K562 (cell line): ENCODE measurements around the gene GALK2. TPM values are rescaled to one million over a fixed set of nuclear protein-coding genes. Genes with fewer than 3 reads are reported as not detected.

ENCODE experiments used
- ARHGAP35 ChIP-seq: fragments of 450-650 bp; IDR thresholded peaks from 2 replicates; pipeline ENCODE4 v1.6.1; 2018; ENCODE audit not compliant: partially characterized antibody
- ATF6 ChIP-seq: sonication (generic); formaldehyde crosslinking; IDR thresholded peaks from 2 replicates; pipeline ENCODE4 v1.4.0; 2020; ENCODE audit warnings: mild to moderate bottlenecking, missing genetic modification reagents
- CBX2 ChIP-seq: fragments of 200-600 bp; sonication (generic); IDR thresholded peaks from one replicate; pipeline ENCODE4 v1.6.1; 2012; ENCODE audit warnings: mild to moderate bottlenecking, low read length, inconsistent platforms; ENCODE audit not compliant: insufficient read depth, poor library complexity, severe bottlenecking
- CREB3 ChIP-seq: fragments of 450-650 bp; conservative IDR thresholded peaks from 2 replicates; pipeline ENCODE4 v1.6.1; 2016; ENCODE audit warnings: missing genetic modification characterization, low read depth, mild to moderate bottlenecking, missing compliant biosample characterization, moderate library complexity
- EHMT2 ChIP-seq: fragments of 450-650 bp; IDR thresholded peaks from 2 replicates; pipeline ENCODE4 v1.6.1; 2018; ENCODE audit warnings: antibody characterized with exemption
- EP300 ChIP-seq: IDR thresholded peaks from 2 replicates; pipeline ENCODE4 v1.6.1; 2012; ENCODE audit warnings: low read length, improper control_type of control experiment
- FOXJ3 ChIP-seq: sonication (generic); formaldehyde crosslinking; IDR thresholded peaks from 2 replicates; pipeline ENCODE4 v1.4.0; 2020; ENCODE audit warnings: mild to moderate bottlenecking, missing genetic modification reagents
- MECOM ChIP-seq: fragments of 250-450 bp; sonication (Bioruptor Pico); IDR thresholded peaks from 2 replicates; pipeline ENCODE4 v1.8.0; 2022; ENCODE audit warnings: inconsistent platforms
- RBM34 ChIP-seq: fragments of 200-400 bp; formaldehyde crosslinking; IDR thresholded peaks from 2 replicates; pipeline ENCODE4 v1.6.1; 2018; ENCODE audit warnings: low read length, borderline replicate concordance; ENCODE audit not compliant: insufficient read depth
- RUNX1 ChIP-seq: sonication (generic); IDR thresholded peaks from 2 replicates; pipeline ENCODE4 v1.6.1; 2016; ENCODE audit warnings: antibody characterized with exemption, low read depth
- SFPQ ChIP-seq: fragments of 200-400 bp; formaldehyde crosslinking; IDR thresholded peaks from 2 replicates; pipeline ENCODE4 v1.6.1; 2017; ENCODE audit warnings: mild to moderate bottlenecking, low read depth, low read length, moderate library complexity
- SMARCB1 ChIP-seq: IDR thresholded peaks from 2 replicates; pipeline ENCODE4 v1.6.1; 2011; ENCODE audit warnings: improper control_type of control experiment, low read depth; ENCODE audit not compliant: insufficient read length
- STAT5A ChIP-seq: IDR thresholded peaks from 2 replicates; pipeline ENCODE4 v1.6.1; 2012; ENCODE audit warnings: low read length, inconsistent platforms, borderline replicate concordance
- TCF7L2 ChIP-seq: fragments of 150-350 bp; IDR thresholded peaks from 2 replicates; pipeline ENCODE4 v1.6.1; 2016; ENCODE audit warnings: low read depth, mild to moderate bottlenecking, low read length, moderate library complexity
- TEAD1 ChIP-seq, 2 experiments: fragments of 450-650 bp in 1 of 2; sonication (generic) in 1 of 2; formaldehyde crosslinking; IDR thresholded peaks; 2 replicates each; pipeline versions ENCODE4 v1.4.0 to v1.8.0; 2020 to 2022; ENCODE audit warnings: mild to moderate bottlenecking in 2 of 2, missing genetic modification reagents in 1 of 2
- TFE3 ChIP-seq: fragments of 450-650 bp; formaldehyde crosslinking; IDR thresholded peaks from 2 replicates; pipeline ENCODE4 v1.4.0; 2020; ENCODE audit warnings: mild to moderate bottlenecking, mixed read lengths
- YBX1 ChIP-seq: fragments of 450-650 bp; IDR thresholded peaks from 2 replicates; pipeline ENCODE4 v1.7.1; 2016; ENCODE audit warnings: mild to moderate bottlenecking
- ZC3H11A ChIP-seq: IDR thresholded peaks from 2 replicates; pipeline ENCODE4 v1.6.1; 2012; ENCODE audit warnings: low read depth, low read length, improper control_type of control experiment
- ZNF232 ChIP-seq: sonication (generic); formaldehyde crosslinking; IDR thresholded peaks from 2 replicates; pipeline ENCODE4 v1.8.0; 2022; ENCODE audit warnings: mild to moderate bottlenecking, missing genetic modification reagents
- ZNF41 ChIP-seq: fragments of 250-450 bp; sonication (Bioruptor Pico); conservative IDR thresholded peaks from 2 replicates; pipeline ENCODE4 v1.4.0; 2020; ENCODE audit warnings: mild to moderate bottlenecking
- ZNF551 ChIP-seq: fragments of 250-450 bp; sonication (Bioruptor Pico); IDR thresholded peaks from 2 replicates; pipeline ENCODE4 v1.5.0; 2021; ENCODE audit warnings: mild to moderate bottlenecking, moderate library complexity
- ZNF586 ChIP-seq: fragments of 450-650 bp; formaldehyde crosslinking; conservative IDR thresholded peaks from 2 replicates; pipeline ENCODE4 v1.4.0; 2020; ENCODE audit warnings: mild to moderate bottlenecking, moderate library complexity
- ZSCAN29 ChIP-seq: fragments of 450-650 bp; IDR thresholded peaks from 2 replicates; pipeline ENCODE4 v1.6.1; 2017
- ZSCAN32 ChIP-seq: fragments of 450-650 bp; formaldehyde crosslinking; IDR thresholded peaks from 2 replicates; pipeline ENCODE4 v1.4.0; 2020; ENCODE audit warnings: mild to moderate bottlenecking, moderate library complexity
- polyA plus RNA-seq, 8 experiments: library from polyadenylated mRNA; depleted of rRNA in 4 of 8; stranded (reverse) in 5 of 8; unstranded in 3 of 8; fragments of >200 nt; fragmentation: Nextera tagmentation in 2 of 8; fragmentation: Illumina TruSeq in 1 of 8; extraction: Ambion mirVana in 2 of 8; extraction: Trizol in 1 of 8; gene quantifications; 2 replicates each; pipeline versions ENCODE4 v1.2.1 to v1.2.3, GENCODE V29; 2011 to 2014; ENCODE audit warnings: inconsistent platforms in 1 of 8, missing spikeins in 1 of 8
- total RNA-seq, 7 experiments: library from RNA; depleted of rRNA in 6 of 7; stranded (reverse); fragments of >200 nt in 6 of 7; fragmentation: Illumina TruSeq in 2 of 7; extraction: Trizol in 2 of 7; gene quantifications; 2 replicates each; pipeline versions ENCODE4 v1.2.1 to v1.2.3, GENCODE V29; 2011 to 2021; ENCODE audit warnings: low replicate concordance in 1 of 7

GALK2 gene
- total and polyA plus RNA-seq, 9 of the 15 experiments (the other 6 are each of a cell fraction or from before 2014, with no cell fraction given) = 32.8 to 82.0 (median 54.4) TPM

- TF ChIP-seq YBX1 (no peak), ZNF586 (CRISPR knock-in tag) (no peak), SFPQ (no peak), FOXJ3 (CRISPR knock-in tag) (no peak), RUNX1 (no peak), SMARCB1 (no peak), ZSCAN29 (no peak), ZC3H11A (no peak), ARHGAP35 (no peak), ZNF551 (CRISPR knock-in tag) (no peak), TCF7L2 (no peak), CREB3 (tag) (no peak), TEAD1 (CRISPR knock-in tag; IDR thresholded peaks at IDR 0.05) (peak; percentile 42 to 64; a peak in 2 of 4 replicates), MECOM (CRISPR knock-in tag) (no peak), STAT5A (peak; percentile 40; the same call in 1 of the 2 replicates), ZSCAN32 (no peak), ZNF41 (CRISPR knock-in tag) (no peak), TFE3 (CRISPR knock-in tag) (peak; percentile 69), ATF6 (peak; percentile 77), RBM34 (no peak), EP300 (peak; percentile 50), EHMT2 (no peak), ZNF232 (CRISPR knock-in tag) (no peak), CBX2 (no peak)
Measured at GRCh38 chr15:49169880-49170597, at the start of gene GALK2 (continued).
